ENCODE measurements around the gene LIX1L.

- no peak for TF ChIP-seq GATA3 (IDR thresholded peaks at IDR 0.05; ENCODE audit: low read depth, low read length)
- TF ChIP-seq GATA2 (IDR thresholded peaks at IDR 0.05; ENCODE audit: low read depth, low read length), result no peak
Observed at GRCh38 chr1:145962157-145963102, 4.6 kb upstream of the LIX1L start.
